ENCODE results near the gene C1orf35.
A peak's percentile ranks its signal among the peaks of the same experiment; 100 is the strongest.

The C1orf35 gene

DNA sequence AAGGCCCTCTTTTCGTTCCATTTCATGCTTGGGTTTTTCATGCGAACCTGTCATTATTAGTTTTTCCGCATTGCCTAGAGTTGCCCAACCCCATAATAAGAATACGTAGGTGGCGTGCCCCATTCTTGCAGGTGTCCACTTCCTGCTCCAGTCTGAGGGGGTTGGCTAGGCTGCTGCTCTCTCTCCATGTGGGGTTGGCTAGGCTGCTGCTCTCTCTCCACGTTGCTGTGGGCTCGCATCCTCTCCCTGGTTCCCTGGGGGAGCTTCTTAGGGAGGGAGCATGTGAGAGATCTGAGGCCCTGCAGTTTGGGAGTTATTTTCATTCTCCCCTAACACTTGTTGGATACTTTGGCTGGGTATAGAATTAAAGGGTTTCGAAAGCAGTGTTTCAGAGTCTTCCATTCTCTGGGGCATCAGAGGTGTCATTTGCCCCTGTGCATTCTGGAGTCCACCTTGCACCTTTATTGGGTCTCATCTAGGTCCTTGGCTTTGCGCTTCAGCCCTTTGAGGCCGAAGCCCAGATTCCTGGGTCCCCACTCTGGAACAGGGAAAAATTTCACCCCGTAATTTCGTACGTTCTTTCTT is 8.6 kb downstream of the C1orf35 start:
- no peak for DNase-seq (ENCODE audit: low read depth in 2 of 2)

DNA sequence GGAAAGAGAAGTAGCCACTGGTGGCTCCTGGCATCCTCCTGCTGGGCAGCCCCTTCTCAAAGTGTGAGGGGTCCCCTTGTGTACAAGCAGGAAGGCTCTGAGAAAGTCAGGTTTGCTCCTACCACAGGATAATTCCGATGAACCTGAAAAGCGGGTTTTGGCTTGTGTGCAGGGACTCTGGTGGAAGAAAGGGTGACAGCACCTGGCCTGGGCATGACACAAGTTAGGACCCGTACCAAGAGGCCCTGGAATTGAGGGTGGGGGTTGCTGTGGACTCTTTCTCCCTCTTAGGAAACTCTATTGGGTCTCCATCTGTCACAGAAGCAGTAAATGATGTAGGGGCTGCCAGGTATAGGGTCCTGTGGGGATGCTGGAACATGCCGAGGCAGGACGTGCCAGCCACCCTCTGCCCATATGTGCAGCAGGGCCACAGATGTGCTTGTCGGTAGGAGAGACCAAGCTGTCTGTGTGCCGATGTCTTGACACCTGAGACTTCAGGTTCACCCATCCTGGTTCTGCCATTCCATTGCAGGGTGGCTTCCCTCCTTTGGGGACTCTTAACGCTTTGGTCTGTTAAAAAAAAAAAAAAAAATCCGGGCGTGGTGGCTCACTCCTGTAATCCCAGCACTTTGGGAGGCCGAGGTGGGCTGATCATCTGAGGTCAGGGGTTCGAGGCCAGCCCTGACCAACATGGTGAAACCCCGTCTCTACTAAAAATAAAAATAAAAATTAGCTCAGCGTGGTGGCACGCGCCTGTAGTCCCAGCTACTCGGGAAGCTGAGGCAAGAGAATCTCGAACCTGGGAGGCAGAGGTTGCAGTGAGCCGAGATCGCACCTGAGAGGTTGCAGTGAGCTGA is 9.8 kb downstream of the C1orf35 start:
- no peak for DNase-seq (ENCODE audit: low read depth in 2 of 2)

DNA sequence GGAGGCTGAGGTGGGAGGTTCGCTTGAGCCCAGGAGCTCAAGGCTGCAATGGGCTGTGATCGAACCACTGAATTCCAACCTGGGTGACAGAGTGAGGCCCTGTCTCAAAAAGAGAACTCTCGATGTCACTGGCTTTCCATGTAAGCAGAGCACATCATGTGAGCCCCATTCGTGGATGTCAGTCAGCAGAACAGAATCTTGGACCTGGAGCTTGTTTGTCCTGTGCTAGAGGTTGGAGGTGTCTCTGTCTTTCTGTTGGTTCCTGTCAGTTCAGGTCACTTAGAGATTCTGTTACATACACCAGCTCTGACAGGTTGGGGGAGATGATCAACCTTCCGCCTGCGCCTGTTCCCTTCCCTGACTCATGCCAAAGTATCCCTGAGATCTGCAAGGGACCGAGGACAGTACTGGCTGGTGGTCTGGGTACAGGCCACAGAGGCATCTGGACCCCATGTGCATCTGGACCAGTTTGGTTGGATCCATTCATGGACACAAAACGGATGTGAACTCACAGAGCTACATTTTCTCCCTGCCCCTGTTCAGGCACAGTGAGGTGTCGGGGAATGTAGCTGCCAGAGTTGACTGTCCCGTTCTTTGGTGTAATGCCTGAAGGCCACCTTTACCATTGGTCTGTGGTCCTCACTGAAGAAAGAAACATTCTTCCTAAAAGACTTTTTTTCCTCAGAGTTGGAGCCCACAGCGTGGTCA is 10.6 kb downstream of the C1orf35 start:
- no peak for DNase-seq (ENCODE audit: low read depth in 2 of 2)

DNA sequence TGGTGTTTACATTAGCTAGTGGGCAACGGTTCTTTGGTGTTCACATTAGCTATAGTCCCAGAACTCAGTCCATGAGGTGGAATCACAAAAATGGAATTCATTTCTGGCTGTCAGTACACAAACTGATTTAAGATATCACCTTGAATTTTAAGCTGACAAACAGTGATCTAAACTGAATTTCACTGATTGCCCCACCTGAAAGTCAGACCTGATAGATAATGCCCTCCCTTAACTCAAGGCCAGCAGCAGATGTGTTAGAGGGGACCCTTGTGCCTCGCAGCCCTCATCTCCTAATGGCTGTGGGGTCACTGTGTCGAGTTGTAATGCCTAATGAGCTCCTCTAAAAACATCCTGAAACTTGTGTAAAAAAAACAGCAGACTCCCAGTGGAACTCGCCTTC is 12.0 kb downstream of the C1orf35 start:
- DNase-seq (ENCODE audit: low read depth in 2 of 2): no peak

DNA sequence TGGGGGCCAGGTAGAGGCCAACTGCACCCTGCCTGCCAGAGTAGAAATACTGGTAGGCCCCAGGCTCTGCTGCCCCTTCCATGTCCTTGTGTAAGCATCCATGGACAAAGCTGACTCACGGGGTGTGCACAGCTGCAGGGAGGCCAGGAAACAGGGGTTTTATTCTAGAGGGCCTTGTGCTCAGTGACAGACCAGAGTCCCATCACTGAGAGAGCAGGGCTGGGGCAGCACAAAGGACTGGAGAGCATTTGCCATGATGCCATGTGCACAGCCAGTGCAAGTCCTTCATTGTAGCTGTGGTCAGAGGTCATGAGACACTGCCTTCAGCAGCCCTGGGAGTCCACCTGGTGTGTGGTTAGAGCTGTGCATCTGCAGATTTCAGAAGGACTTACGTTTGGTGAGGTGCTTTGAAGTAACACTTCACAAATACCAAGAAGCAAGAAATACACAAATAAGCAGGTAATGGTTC is 12.5 kb downstream of the C1orf35 start:
- DNase-seq (ENCODE audit: low read depth in 2 of 2): no peak

DNA sequence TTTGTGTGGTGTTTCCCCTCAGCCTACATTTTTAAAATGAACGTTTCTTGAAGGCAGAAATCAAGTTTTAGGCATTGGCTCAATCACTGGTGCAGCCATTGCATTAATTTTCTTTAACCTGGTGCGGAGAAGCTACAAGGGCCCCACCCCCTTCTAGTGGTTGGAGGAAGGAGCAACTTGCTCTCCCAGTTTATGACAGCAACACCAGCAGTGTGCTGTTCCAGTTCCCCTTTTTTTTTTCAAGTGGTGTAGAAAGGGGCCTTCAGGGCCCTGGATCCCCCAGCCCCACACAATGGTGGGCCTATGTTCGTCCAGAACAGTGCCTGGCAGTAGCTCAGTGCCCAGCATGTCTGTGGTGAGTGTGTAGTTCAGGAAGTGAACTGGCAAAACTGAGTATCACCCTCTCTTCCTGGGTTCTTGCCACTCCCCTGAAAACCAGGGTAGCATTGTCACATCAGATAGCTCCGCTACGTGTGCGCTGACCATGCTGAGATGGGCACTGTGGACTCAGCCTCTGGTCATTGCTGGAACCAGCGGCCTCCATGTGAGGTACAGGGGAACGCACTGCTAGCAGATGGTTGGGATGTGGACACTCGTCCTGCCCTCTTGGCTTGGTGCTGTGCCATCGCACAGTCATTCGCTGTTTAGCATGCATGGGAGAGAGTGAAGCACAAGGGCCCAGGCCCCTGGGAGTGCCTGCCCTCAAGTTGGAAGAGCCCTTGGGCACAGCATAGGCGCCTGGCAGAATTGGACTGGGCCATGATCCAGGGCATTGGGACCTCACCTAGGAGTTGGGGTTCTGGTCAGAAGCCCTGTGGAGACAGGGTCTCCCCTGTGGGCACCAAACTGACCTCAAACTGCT is 13.4 kb downstream of the C1orf35 start:
- no peak for DNase-seq (ENCODE audit: low read depth in 2 of 2)

DNA sequence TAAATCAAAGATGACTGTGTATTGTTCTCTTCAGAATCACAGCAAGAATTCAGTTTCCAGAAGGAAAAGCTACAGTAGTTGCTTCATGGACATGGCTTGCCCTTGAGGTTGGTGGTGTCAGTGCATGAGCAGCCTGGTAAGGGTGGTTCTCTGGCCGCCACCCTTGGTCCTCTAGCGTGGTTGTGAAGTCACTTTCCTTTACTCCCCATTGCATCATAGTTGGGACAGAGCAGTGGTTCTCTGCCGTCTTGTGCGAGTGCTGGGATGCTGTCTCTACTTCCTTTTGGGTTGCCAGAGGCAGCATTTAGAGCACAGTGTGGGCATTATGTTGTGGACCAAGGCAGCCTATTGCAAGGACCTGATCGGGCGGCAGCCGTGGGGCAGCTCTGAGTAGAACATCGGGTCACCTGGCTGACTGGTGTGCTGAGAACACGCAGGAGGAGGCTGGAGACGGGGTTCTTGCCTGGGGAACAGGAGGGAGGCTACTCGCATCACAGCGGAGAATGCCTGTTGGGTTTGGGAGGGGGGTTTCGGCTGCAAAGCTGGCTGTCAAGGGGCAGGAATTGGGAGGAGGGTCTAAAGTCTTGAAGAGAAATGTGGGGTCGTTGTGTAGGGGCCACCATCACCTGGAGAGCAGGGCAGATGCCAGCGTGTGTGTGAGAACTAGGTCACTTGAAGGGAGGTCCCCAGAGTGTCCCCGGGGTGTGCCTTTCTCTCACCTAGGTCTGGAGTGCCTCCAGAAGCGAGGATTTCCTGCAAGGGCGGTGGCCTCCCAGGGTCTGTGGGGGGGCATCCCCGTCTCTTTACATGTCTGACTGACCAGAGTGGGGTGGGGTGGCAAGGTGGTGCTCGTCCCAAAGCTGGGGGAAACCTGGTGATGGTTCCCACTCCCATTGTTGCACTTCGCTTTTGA is 14.3 kb downstream of the C1orf35 start:
- no peak for DNase-seq (ENCODE audit: low read depth in 2 of 2)

DNA sequence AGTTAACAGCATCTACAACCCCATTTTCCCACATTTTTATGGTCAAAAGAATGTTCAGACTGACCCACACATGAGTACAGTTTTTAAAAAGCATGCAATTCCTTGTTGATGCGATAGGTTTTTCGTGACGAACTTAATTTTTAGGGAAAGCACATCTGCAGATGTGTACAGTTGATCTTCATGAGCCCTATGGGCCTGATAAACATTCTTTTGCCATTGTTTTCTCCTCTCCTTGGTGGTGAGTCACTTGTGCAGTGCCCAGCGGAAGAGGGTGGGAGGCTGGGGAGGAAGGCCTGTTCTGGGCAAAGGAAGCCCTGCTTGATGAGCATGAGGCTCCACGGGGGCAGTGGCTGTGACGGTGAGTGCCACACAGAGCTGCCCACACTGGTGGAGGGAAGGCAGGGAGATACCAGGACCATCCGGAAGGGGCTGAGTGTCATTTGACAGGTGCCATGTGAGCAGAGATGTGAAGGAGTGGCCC is 15.3 kb downstream of the C1orf35 start:
- no peak for DNase-seq (ENCODE audit: low read depth in 2 of 2)

DNA sequence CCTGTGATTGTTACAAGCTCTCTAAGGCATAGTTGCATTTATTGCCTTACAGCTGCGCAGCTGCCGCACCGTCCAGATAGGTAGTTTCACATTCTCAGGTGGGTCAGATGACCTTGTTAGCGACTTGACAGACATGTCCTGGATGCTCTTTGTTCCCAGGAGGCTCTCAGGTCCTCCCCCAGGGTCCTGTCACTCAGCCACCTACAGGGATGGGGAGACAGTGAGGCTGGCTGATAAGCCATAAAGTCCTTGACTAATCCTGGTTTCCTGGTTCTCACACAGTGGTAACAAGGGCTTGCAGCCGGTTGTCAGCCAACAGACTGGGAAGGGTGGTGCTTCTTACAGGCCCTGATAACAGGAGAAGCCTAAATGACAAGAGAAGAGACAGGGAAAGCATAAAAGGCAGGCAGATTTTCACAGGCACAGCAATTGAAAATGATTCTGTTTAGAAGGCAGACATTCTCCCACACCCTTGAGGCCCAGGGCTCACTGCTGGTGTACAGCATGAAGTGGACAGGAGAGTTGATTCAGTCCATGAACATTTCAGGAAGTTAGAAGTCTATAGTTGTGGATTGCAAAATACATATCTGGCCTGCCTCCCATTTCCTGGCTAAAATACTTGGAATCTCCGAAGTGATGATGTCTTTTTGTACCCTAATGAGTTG is 17.7 kb downstream of the C1orf35 start:
- no peak for DNase-seq (ENCODE audit: low read depth in 2 of 2)

DNA sequence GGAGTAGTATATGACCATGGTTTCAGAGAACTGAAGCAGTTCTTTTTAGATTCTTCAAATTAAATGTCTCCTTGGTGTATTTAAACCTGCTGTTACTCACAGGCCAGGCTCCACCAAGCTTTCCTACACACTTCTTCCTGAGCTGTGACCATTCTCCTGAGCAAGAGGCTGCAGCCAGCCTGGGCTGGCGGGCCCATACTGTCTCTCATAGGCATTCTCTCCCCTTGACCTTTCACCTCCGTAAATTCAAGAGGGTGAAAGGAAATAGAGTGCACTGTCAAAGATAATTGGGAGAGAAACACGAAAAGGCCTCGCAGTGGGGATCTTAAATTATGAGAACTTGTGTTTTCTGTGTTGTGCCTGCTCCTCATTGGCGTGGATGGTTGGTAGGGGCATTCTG is 18.3 kb downstream of the C1orf35 start:
- no peak for DNase-seq (ENCODE audit: low read depth in 2 of 2)

DNA sequence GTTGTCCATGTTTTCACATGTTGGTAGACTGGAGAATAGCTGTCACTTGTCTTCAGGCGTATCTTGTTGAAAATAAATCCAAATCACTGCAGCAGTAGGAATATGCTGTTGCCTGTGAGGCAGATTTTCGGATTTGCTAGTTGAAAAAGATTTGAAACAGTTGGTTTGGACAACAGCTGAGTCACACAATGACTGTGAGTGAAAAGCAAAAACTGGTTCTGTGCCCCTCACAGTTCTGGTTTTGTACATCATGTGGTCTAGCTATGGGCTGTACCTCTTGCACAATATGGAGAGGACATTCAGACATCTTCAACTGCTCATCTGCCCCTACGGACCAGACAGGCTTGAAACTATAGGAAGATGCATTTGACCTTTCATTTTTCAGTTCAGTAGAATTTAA is 18.8 kb downstream of the C1orf35 start:
- no peak for DNase-seq (ENCODE audit: low read depth in 2 of 2)

DNA sequence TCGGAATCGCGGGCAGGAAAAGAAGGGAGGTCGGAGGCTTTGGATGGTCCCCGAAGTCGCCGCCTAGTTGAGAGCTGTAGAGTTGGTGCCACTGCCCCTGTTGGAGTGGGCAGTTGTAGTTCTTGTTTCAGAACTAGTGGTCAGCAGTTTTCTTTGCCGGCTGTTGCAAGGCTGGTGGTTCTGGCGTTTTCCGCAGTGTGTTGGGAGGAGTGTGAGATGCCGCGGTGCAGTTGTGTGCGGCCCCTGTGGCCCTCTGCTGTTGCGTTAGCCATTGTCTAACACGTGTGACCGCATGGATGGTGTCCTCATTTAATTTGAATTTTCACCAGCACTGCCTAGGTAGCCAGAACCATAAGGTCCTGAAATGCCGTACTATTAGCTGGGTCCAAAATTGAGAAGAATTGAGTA is 19.2 kb downstream of the C1orf35 start:
- DNase-seq (ENCODE audit: low read depth in 2 of 2): no peak

DNA sequence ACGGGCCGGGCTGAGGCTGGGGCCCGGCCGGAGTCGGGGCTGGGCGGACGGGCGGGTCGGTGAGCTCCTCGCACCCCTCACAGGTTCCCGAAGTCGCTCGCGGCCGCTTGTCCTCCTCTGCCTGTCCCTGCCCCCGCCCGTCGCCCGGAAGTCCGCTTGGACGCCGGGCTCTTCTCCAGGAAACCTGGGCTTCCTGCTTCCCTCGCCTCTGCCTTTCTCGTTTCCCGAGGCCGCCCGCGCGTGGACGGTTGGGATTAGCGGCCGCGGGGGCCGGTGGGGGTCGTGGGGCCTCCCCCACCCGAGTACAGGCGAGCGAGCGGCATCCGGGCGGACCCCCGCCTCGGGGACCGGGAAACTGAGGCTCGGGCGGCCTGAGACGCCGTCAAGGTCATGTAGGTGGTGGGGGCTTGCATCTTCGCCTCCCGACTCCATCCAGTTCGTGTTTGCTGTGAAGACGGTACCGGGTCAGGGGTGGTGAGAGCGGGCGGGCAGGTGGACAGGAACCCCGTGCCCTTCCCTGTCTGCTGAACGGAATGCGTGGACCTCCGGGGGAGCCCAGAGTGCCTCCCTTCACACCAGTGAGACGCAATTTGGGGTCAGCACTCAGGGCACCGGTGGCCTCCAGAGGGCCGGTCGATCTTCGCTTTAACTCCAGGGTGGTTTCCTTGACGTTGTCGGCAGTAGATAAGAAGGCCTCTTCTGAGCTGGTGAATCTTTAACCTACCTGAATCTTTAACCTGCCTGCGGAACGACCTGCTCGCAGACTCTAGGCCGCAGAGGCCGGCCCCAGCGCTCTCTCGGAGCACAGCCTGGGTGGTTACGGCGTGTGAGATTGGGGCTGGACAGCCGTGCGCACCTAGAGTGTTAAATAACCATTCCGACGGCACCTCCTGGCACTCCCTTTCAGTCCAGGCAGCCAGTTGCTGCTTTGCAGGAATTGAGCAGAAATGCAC is 19.9 kb downstream of the C1orf35 start:
- DNase-seq (ENCODE audit: low read depth in 2 of 2): no peak

DNA sequence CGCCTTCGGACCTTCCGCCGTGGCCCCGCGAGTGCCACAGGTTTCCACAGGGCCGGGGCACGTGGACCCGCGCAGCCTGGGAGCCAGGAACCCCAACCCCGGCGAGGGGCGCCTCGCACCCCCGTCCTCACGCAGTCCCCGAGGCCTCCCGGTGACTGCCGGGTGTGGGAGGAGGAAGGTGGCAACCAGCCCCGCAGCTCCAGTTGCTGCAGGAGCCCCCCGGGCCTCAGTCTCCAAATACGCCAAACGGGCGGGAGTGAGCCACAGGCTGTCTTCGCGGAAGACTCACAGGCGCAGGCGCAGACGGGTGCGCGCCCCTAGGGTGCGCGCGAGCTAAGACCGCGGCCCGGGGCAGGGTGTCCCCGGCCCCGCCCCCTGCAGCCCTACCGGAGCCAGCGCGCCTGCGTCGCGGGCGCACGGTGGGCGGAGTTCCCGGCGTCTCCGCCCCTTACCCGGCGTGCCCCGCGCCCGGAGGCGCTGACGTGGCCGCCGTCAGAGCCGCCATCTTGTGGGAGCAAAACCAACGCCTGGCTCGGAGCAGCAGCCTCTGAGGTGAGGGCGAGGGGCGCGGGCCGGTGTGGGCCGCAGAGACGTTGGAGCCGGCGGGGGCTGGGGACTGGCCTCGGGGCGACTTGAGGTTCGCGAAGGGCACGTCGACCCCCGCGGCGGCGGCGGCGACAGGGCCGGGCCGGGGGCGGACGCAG is 20.8 kb downstream of the C1orf35 start, which contains the start of gene ARF1:
Gene ARF1 (plus strand): TSS at position 495 of the 704 bp plus-strand sequence. CDS start 14,407 bp downstream, outside the sequence.
- DNase-seq (ENCODE audit: low read depth in 2 of 2): peak; percentile 90

DNA sequence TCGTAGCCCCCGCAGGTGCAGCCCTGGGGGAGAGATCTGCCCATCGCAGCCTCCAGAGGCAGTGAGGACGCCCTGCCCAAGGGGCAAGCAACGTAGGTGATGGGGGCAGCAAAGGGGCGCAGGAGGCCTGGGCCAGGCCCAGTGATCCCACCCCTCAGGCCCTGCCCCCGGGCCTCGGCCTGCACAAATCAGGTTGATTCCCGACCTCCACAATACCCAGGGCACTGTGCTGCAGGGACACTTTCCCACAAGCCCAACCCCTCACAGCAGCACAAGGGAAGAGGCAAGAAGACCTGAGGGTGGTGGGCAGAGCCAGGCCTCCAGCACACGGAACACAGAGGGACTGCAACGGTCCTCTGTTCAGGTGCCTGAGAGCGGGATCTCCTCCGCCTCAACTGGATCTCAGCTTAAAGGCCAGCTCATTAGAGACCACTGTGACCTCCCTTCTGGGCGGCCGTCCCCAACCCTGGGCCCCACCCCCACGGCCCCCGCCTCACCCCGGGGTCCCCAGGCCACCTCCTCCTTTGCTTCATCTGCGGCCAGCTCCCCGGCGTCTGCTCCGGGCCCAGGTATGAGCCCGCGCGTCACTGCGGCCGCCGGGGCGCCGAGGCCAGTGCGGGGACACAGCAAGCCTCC is 21.4 kb downstream of the C1orf35 start:
- DNase-seq (ENCODE audit: low read depth in 2 of 2): no peak

DNA sequence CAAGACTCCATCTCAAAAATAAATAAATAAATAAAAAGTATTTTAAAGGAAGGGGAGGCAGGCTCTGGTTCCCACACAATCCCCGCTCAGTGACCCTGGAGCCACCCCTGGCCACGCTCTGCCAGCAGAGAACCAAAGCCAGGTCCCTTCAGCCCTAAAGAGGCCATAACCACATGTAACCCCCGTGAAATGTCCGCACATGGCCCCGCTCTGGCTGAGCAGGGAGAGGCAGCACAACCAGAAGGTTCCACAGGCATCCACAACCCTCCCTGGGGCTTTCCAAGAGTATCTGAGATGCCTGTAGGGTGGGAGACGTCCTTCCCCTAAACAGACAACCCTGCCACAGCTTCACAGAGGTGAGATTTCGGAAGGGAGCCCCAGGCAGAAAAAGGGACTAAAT is 22.0 kb downstream of the C1orf35 start:
- no peak for DNase-seq (ENCODE audit: low read depth in 2 of 2)

DNA sequence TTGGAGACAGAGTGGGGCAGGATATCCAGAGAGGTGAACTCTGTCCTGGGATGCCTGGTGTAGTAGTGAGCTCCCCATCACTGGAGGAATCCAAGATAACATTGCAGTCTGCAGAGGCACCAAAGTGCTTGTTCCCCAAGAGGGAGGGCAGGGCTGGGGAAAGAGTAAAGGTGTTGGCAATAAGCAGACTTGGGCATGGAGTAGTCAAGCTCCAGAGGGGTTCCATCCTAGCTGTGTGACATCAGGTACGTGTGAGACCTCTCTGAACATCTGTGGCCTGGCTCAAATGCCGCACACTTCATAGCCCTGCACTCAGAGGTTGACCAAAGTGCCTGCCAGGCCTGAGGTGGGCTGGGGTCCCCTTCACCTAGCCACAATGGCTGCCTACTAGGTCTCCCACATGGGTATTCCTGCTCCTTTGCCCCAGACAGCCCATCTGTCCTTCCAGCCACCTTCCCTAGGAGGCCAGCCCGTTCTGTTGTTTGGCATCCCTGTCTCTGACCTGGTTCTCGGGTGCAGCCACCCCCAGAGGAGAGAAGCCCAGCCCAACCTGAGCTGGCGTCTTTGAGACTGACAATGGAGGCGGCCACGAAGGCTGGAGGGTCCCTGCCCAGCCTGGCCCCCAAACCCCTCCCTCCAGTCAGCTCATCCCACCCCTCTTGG is 23.4 kb downstream of the C1orf35 start:
- DNase-seq (ENCODE audit: low read depth in 2 of 2): no peak
